Left lobe of liver (tissue), 2 donors: ENCODE measurements around the gene FGFR3. TPM values are rescaled to one million over a fixed set of nuclear protein-coding genes. Genes with fewer than 3 reads are reported as not detected.

Experiments
- ATAC-seq: fragments of 200-7000 bp; cut with Tn5 transposase; one replicate; pipeline ENCODE4 v1.9.1; 2020; ENCODE audit warnings: mild to moderate bottlenecking, moderate library complexity
- DNase-seq: peaks from one replicate; pipeline ENCODE4 v3.0.0-alpha.2; 2020; ENCODE audit warnings: low spot score
- total RNA-seq: library from RNA; stranded (reverse); gene quantifications from one replicate; pipeline ENCODE4 v1.2.1, GENCODE V29; 2021
- donor health status: DM: no; HTN: no; CAD: no; lungs with moderate emphysema.
- donor health status: DM: no; HTN: yes; CAD: no.

FGFR3 gene
- total RNA-seq: 48.5 TPM

GRCh38 chr4:1792832-1793495 lies at the start of gene FGFR3:
Gene FGFR3, plus strand, starts transcription at chr4:1793293. Its CDS starts 642 bp downstream, at chr4:1793935.
- ATAC-seq (peak; percentile 62), DNase-seq (peak; percentile 76)

- DNase-seq (no peak), ATAC-seq (peak; percentile 24)
These were observed 49.5 kb upstream of the FGFR3 start for GRCh38 chr4:1743551-1743950.

- DNase-seq: no peak
- no peak for ATAC-seq
These were observed 49.1 kb upstream of the FGFR3 start for GRCh38 chr4:1743975-1744374.

- DNase-seq: no peak
- peak; percentile 1 for ATAC-seq
These were observed 48.5 kb upstream of the FGFR3 start for GRCh38 chr4:1744552-1744951.

GRCh38 chr4:1745165-1745564 lies 47.9 kb upstream of the FGFR3 start:
- peak; percentile 87 for DNase-seq
- peak; percentile 81 for ATAC-seq

GRCh38 chr4:1745697-1746096 lies 47.4 kb upstream of the FGFR3 start:
- DNase-seq: no peak
- no peak for ATAC-seq

- DNase-seq: no peak
- ATAC-seq: no peak
These were observed 46.8 kb upstream of the FGFR3 start for GRCh38 chr4:1746265-1746691.

GRCh38 chr4:1746919-1747602 lies 46.0 kb upstream of the FGFR3 start:
- DNase-seq (peak; percentile 65), ATAC-seq (peak; percentile 45)

GRCh38 chr4:1747603-1747967 lies 45.5 kb upstream of the FGFR3 start:
- ATAC-seq: no peak
- no peak for DNase-seq

- DNase-seq (peak; percentile 74), ATAC-seq (peak; percentile 45)
These were observed 44.6 kb upstream of the FGFR3 start for GRCh38 chr4:1748465-1748995.

GRCh38 chr4:1749370-1749769 lies 43.7 kb upstream of the FGFR3 start:
- ATAC-seq: no peak
- no peak for DNase-seq

GRCh38 chr4:1749826-1750225 lies 43.3 kb upstream of the FGFR3 start:
- DNase-seq (no peak), ATAC-seq (no peak)

- DNase-seq: no peak
These were observed 42.5 kb upstream of the FGFR3 start for GRCh38 chr4:1750381-1751154.

GRCh38 chr4:1751155-1751918 lies 41.8 kb upstream of the FGFR3 start:
- no peak for DNase-seq
- no peak for ATAC-seq

More at GRCh38 chr4:1750381-1751154, 42.5 kb upstream of the FGFR3 start:
- no peak for ATAC-seq

- ATAC-seq (no peak), DNase-seq (no peak)
These were observed 41.2 kb upstream of the FGFR3 start for GRCh38 chr4:1751919-1752283.

GRCh38 chr4:1752284-1753041 lies 40.6 kb upstream of the FGFR3 start:
- ATAC-seq: no peak
- DNase-seq: no peak

GRCh38 chr4:1753294-1753696 lies 39.8 kb upstream of the FGFR3 start:
- no peak for ATAC-seq
- DNase-seq: no peak

- ATAC-seq: no peak
These were observed 39.3 kb upstream of the FGFR3 start for GRCh38 chr4:1753697-1754311.

GRCh38 chr4:1754336-1754735 lies 38.8 kb upstream of the FGFR3 start:
- no peak for DNase-seq
- no peak for ATAC-seq

More at GRCh38 chr4:1753697-1754311, 39.3 kb upstream of the FGFR3 start:
- no peak for DNase-seq

GRCh38 chr4:1755297-1755696 lies 37.8 kb upstream of the FGFR3 start:
- no peak for DNase-seq

More at GRCh38 chr4:1755297-1755696, 37.8 kb upstream of the FGFR3 start:
- ATAC-seq: no peak
